Ramos (cell line): ENCODE data around the gene IL1RAPL2.
"Not testable (repeated sequence)": the region's sequence is repeated elsewhere in the genome, so short reads cannot be mapped to it uniquely, and the experiment has no call there.

Experiments
- in situ Hi-C: fragments of 300-500 bp; cut with MboI; formaldehyde crosslinking; loops from one replicate; pipeline ENCODE4 v1.14.3; 2022; ENCODE audit warnings: low sequenced_read_pairs; ENCODE audit not compliant: unreplicated experiment

The IL1RAPL2 gene

DNA sequence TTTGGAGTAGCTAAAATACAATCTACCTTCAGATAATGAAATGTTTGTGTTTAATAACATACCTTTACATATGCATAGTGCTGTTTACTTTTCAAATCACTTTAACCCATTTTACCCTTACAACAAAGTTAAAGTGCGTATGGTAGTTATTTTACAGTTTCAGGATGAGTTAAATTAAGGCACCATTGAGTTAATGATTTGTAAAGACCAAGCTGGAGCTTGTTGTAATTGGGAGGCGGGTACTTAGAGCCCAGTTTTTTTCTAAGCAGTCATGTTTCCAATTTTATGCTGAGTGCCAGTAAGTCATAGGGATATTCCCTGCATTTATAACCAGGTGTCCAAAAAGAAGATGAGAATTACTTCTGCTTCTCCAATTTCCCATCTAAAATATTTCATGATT, 1172.2 kb downstream of the IL1RAPL2 start:
- in situ Hi-C loops: no loop called here

DNA sequence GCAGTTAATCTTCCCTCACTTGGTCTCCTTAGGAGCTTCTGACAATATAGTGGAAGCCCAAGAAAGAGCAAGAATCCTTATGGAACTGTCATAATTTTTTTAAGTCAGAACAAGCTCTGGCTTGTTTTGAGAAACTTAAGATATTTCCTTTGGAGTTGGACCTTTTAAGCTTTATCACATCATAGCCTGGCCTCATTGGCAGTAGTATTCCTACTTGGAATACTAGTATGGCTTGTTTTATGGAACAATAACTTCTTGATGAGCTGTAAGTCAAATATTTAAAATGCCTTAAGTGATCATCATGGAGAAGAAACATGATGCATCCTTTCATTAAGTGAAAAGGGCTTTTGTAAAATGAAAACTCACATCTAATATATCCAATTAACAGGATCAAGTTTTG, 1178.3 kb downstream of the IL1RAPL2 start:
- in situ Hi-C loops: no loop called here

DNA sequence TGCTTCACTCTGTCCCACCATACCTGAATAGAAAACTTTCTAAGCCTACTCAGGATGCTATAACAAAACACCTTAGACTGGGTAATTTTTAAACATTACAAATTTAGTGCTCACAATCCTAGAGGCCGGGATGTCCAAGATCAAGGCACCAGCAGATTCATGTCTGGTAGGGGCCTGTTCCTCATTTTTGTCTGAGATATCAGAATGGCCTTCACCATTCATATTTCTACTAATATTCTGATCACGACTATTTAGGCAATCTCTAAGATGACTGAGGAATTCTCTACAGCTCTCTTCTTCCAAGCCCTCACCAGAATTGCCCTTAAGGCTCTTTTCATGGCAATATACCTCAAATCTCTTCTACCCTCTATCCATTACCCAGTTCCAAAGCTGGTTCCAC, 1178.9 kb downstream of the IL1RAPL2 start:
- in situ Hi-C loops: no loop called here

DNA sequence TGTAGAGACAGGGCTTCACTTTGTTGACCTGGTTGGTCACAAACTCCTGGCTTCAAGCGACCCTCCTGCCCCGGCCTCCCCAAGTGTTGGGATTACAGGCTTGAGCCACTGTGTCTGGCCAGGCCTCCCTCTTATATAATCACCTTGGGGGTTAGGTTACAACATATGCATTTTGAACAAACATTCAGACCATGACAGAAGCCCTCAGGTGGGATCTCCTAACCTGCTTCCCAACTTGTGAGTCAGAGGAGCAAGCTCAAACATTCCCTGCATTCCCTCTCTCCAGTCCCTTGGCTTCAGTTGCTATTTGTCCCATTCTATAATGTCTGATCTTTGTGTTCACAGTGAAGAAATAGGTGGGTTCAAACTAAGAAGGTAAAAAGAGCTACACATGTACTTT, 1179.9 kb downstream of the IL1RAPL2 start:
- in situ Hi-C loops: no loop called here

DNA sequence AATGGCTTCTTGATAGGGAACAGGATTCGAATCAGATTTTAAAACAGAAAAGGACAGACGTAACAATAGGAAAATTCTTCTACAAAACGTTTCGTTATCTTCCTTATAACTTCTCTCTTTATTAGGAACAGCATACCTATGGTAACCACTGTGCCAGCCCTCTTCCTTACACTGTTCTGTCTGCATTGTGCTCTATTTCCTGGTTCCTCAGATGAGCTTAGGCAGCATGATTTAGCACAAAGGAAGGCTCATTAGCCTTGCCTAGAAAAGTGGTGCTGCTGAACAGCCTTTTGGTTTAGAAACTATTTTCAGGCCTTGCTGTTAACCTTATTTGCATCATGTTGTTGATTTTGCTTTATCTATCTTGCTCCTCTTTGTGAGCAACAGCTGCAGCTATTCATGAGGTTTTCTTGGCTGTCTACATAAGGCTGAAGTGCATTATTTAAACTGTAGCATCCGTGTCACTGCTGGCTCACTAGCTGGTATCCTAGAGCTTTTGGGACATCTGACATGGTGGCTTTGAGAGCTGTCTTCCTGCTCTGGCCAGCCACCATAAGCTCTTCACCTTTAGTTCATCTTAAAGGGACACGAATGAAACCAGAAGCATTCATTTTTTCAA, 1186.4 kb downstream of the IL1RAPL2 start:
- in situ Hi-C loops: no loop called here

DNA sequence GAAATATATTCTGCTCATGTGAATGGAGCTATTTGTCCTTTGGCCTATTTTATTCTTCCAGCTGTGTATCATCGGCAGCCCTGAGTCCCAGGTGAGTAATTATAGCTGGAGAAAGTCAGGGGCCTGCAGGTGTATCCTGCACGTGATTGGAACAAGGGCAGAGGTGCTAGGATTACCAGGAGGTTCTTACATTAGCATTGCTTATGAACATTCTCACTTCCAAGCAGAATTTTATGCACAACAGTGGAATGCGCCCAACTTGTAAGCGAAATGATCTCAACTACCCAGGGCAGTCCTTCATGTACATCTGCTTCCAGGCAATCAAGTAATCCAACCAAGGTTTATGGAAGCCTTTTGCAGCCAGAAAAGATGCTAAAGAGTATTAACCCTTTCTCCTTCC, 1187.4 kb downstream of the IL1RAPL2 start:
- in situ Hi-C loops: no loop called here

DNA sequence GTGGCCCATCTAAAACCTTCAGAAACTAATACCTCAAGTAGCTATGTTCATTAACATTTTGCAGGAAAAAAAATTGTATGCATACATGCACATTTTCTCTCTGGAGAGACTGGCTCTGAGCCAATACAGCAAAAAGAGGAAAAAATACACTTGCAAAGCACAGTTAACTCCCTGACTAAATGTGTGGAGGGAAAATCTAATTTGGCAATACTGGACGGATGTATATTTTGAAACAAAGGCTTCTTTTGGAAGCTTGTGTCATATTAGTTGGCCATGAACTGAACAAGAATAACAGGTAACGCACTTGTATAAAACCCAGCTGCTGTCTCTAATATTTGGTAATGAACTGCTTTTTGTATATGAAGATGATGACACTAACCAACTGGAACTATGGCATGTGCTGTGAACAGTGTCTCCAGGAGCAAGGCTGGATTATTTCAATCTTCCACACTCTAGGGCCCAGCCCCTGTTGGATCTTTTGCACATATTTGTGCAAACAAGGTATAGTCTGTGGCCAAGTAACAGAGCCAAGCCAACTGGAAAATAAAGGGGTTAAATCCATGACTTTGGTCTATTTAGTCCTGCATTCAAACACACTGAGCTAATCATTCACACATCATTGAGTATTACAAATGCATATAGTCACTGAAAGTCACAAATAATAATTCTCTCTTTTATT, 1188.4 kb downstream of the IL1RAPL2 start:
- in situ Hi-C loops: no loop called here

DNA sequence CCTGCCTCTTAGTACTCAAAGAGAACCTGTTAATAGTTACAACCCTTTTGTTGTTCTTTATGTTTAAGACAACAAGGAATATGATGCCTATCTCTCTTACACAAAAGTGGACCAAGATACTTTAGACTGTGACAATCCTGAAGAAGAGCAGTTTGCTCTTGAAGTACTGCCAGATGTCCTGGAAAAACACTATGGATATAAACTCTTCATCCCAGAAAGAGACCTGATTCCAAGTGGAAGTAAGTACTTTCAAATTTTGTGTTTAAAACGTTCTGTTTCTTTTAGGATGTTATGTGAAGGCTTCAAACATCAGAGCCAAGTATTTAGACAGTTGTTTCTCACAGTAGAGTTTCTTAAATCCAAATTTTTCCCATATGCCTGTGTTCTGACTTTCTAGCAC, 1189.1 kb downstream of the IL1RAPL2 start:
- in situ Hi-C loops: no loop called here

DNA sequence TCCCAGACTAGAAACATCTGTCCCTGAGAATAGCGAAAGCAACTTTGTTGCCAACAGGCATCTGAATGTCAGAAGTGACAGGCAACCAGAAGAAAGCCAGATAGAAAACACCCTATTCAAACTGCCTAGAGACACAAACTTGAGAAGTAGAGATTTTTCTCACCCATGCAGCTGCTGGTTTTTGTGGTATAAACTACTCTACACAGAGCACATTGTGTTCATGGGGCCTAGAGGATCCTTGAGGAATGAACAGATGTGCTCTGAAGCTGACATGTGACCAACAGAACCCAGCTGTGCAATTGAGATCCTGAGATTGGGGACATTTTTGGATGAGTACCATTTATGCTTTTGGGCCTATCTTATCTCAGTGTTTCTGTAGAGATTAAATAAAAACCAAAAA, 1192.8 kb downstream of the IL1RAPL2 start:
- in situ Hi-C loops: no loop called here

DNA sequence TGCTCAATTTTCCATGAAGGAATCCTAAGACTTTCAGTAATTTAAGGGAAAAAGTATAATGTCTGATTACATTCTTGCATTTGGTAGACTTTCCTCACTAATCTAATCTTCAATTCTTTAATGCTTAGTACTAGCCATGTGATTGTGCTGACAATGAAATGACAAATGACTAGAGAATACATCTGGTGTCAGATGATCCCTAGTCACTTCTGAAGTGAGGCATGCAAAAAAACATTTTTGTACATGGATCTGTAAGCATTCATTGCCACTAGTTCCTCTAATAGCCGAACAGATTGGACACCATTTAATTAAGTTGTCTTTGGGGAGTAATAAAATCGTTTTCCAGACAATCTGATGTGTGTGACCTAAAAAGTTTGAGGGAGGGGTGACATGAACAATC, 1193.6 kb downstream of the IL1RAPL2 start:
- in situ Hi-C loops: no loop called here

DNA sequence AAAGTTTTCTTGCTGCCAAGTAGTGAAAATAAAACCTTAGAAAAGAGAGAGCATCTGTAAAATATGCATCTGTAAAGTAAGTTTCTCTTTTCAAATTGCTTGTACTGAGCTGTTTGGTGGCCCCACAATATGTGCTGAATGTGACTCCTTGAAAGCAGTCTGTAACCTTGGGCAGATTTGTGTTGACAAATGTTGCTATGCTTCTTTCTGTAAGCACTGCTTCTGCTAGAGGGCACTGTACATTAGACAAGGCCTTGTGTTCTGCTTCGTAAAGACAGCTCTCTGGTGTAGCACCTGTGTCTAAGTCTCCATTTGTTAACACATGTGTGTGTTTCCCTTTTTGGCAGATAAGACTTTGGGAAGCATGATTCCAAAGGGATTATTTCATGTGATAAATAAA, 1199.7 kb downstream of the IL1RAPL2 start:
- in situ Hi-C loops: no loop called here

DNA sequence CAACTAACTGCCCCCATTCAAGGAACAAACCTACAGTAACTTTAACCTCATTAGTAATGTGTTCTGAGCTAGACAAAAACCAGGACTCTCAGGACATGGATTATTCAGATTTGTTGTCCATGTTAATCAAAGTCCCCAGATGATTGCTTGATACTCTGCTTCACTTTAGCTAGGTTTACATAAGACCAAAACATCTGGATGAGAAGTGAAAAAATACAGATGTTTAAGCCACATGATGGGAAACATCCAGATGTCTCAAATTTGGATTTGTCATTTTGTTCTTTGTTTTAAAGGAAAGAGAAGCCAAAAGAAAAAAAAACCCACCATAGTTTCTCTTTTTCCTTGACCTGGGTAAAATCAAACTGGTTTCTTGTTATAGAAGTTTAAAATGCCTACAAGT, 1207.8 kb downstream of the IL1RAPL2 start:
- in situ Hi-C loops: no loop called here

DNA sequence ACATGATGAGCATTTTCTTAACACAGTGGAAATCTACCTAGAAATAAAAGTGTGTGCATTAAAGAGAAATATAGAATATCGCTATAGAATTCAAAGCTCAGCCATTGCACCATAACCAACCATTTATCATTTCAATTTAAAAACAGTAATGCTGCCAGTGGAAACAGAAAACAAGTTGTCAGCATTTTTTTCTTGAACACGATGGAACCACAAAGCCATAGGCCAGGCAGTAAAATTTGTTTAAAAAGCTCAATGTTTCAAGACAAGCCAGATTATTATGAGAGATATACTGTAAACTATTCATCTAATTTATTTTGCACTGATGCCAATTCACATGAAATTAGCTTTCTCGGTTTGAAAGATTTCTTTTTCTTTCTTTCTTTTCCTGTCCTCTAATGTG, 1209.7 kb downstream of the IL1RAPL2 start:
- in situ Hi-C loops: no loop called here

DNA sequence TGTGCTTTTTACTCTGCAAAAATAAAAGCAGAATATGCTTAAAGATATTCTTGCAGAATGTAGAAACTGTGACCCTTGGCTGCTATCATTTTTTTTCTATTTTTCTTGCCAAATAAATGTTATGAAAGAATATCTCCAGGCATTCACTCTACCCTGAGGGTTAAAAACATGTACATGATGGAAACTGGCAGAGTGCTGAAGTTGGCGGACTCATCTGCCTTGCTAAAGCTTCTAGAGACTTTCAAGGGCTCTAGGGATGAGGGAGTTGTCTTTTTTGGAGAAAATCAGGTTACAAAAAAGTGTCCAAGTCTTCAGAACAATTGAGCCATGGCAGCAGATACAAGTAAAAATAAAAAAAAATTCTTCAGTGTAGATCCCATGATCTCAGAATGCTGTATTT, 1215.8 kb downstream of the IL1RAPL2 start:
- in situ Hi-C loops: no loop called here

DNA sequence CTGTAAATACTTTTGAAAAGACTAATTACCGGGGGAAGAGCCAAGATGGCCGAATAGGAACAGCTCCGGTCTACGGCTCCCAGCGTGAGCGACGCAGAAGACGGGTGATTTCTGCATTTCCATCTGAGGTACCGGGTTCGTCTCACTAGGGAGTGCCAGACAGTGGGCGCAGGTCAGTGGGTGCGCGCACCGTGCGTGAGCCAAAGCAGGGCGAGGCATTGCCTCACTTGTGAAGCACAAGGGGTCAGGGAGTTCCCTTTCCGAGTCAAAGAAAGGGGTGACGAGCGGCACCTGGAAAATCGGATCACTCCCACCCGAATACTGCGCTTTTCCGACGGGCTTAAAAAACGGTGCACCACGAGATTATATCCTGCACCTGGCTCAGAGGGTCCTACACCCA, 1230.9 kb downstream of the IL1RAPL2 start:
- in situ Hi-C loops: not testable (repeated sequence)

DNA sequence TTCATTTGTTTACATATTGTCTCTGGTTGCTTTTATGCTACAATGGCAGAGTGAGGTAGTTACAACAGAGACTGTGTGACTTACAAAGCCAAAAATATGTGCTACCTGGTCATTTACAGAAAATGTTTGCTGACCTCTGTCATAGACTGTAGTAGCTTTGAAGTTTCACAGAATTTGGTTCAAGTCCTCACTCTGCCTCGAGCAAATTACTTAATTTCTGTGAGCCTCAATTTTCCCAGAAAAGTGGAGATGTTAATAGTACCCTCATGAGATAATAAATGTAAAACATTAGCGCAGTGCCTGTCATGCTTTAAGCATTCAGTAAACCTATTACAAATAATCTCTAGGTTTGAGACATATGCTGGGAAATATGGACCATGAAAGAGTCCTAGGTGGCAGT, 1237.9 kb downstream of the IL1RAPL2 start:
- in situ Hi-C loops: no loop called here

DNA sequence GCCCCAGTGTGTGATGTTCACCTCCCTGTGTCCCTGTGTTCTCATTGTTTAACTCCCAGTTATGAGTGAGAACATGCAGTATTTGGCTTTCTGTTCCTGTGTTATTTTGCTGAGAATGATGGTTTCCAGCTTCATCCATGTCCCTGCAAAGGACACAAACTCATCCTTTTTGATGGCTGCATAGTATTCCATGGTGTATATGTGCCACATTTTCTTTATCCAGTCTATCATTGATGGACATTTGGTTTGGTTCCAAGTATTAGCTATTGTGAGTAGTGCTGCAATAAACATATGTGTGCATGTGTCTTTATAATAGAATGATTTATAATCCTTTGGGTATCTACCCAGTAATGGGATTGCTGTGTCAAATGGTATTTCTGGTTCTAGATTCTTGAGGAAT, 1239.7 kb downstream of the IL1RAPL2 start:
- in situ Hi-C loops: not testable (repeated sequence)

DNA sequence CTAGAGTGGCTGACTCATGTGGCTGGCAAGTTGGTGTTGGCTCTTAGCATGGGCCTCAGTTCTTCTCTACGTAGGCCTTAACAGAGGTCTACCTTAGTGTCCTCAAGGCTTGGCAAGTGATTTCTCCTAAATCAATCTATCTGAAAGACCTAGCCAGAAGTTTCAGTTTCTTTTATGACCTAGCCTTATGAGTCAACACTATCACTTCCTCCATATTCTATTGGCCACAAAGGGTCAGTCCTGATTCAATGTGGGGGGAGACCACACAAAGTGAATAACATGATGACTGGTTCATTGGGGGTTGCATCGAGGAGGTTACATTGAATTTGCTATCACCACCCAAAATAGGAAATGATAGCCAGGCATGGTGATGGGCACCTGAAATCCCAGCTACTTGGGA, 1250.5 kb downstream of the IL1RAPL2 start:
- in situ Hi-C loops: no loop called here
